ENCODE results near the gene GRIP2. TPM values are rescaled to one million over a fixed set of nuclear protein-coding genes. Genes with fewer than 3 reads are reported as not detected.

GRIP2 gene
- total and polyA plus RNA-seq, 9 of the 15 experiments (the other 6 are each of a cell fraction or from before 2014, with no cell fraction given), result 0.01 TPM; not detected in 7

DNA sequence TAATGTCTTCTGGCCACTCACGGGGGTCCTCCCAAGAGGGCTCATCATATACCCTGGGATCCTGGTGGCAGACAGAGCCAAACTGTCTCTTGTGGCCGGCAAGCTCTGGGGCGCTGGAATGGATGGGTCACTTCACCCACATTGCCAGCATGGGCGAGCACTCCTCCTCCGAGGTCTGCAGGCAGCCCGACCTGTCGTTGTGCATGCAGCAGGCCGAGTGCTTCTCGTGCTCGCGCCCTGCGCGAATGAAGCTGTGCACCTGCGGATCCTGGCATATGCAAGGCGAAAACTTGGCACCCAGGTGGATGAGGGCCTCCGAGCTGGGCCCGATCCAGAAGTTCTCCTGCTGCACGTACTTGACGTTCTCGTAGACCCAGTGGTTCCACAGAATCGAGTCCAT lies 33.6 kb upstream of the GRIP2 start:
- Histone ChIP-seq H3K4me2 (ENCODE audit: insufficient read depth, low read length) (no peak overlapping the region), H3K79me2 (ENCODE audit: control insufficient read depth, insufficient read depth, low read length) (no peaks in the 10 kb centered on the region), H3K36me3 (ENCODE audit: control insufficient read depth, insufficient read depth, low read length) (no peaks in the 10 kb centered on the region), H3K27ac (ENCODE audit: extremely low read depth, low read depth, low read length) (no peak overlapping the region), H4K20me1 (replicated peaks; ENCODE audit: control insufficient read depth, insufficient read depth, low read length) (peaks cover 27% of the 10 kb centered on the region), H3K9ac (ENCODE audit: insufficient read depth in 1 of 2, low read depth in 2 of 2, low read length in 2 of 2) (no peak overlapping the region), H2AFZ (ENCODE audit: low read depth, low read length) (no peak overlapping the region), H3K9me3 (replicated peaks; ENCODE audit: control insufficient read depth, insufficient read depth, low read depth, low read length) (no peaks in the 10 kb centered on the region), H3K9me1 (ENCODE audit: control insufficient read depth, insufficient read depth, low read length) (no peaks in the 10 kb centered on the region), H3K27me3 (ENCODE audit: control insufficient read depth in 2 of 2, insufficient read depth in 2 of 2, low read length in 2 of 2) (peaks cover 62 to 93% of the 10 kb centered on the region in 2 experiments), H3K4me1 (replicated peaks in 1 of 2; ENCODE audit: control insufficient read depth in 2 of 2, insufficient read depth in 2 of 2, low read length in 2 of 2) (peaks cover 0 to 4% of the 10 kb centered on the region in 2 experiments; a peak in 1 of 5 replicates), H3K4me3 (no peak overlapping the region)
- ChIA-PET POLR2A (no interaction called here), CTCF (ENCODE audit: low intra/inter-chr PET ratio) (no interaction called here)
- no peak for ATAC-seq
- BruUV-seq (replicated peaks), result no TSS peak
- WGBS (ENCODE audit: insufficient coverage, low coverage, missing lambda C conversion rate), result 1% methylated on average over 21 of the region's 21 CpGs
- FAIRE-seq, result no peak
- no peak for DNase-seq (ENCODE audit: extremely low read depth in 1 of 4, low spot score in 3 of 4)
- TF ChIP-seq IFI16 (CRISPR knock-in tag; IDR thresholded peaks at IDR 0.05) (no peak), NUFIP1 (IDR thresholded peaks at IDR 0.05; ENCODE audit: partially characterized antibody) (no peak), TAF1 (IDR thresholded peaks at IDR 0.05; ENCODE audit: control insufficient read depth, extremely low read depth, insufficient read depth, low read length, severe bottlenecking) (no peak), ZFP1 (CRISPR knock-in tag; IDR thresholded peaks at IDR 0.05) (no peak), HLTF (IDR thresholded peaks at IDR 0.05) (no peak), POLR2AphosphoS5 (IDR thresholded peaks at IDR 0.05; ENCODE audit: control insufficient read depth, insufficient read depth, low read depth, low read length) (no peak), TBP (optimal IDR thresholded peaks at IDR 0.05; ENCODE audit: low read depth, low read length) (no peak), ZNF395 (CRISPR knock-in tag; IDR thresholded peaks at IDR 0.05) (no peak), MECOM (CRISPR knock-in tag; IDR thresholded peaks at IDR 0.05) (no peak), NCOA6 (IDR thresholded peaks at IDR 0.05) (no peak), SIN3A (IDR thresholded peaks at IDR 0.05; ENCODE audit: borderline replicate concordance in 2 of 2, control insufficient read depth in 1 of 2, low read depth in 2 of 2, low read length in 2 of 2) (no peak)
- TF ChIP-seq, protein P1, sequence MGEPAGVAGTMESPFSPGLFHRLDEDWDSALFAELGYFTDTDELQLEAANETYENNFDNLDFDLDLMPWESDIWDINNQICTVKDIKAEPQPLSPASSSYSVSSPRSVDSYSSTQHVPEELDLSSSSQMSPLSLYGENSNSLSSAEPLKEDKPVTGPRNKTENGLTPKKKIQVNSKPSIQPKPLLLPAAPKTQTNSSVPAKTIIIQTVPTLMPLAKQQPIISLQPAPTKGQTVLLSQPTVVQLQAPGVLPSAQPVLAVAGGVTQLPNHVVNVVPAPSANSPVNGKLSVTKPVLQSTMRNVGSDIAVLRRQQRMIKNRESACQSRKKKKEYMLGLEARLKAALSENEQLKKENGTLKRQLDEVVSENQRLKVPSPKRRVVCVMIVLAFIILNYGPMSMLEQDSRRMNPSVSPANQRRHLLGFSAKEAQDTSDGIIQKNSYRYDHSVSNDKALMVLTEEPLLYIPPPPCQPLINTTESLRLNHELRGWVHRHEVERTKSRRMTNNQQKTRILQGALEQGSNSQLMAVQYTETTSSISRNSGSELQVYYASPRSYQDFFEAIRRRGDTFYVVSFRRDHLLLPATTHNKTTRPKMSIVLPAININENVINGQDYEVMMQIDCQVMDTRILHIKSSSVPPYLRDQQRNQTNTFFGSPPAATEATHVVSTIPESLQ (CRISPR knock-in tag; IDR thresholded peaks at IDR 0.05), result no peak
- TF ChIP-seq, protein P2, sequence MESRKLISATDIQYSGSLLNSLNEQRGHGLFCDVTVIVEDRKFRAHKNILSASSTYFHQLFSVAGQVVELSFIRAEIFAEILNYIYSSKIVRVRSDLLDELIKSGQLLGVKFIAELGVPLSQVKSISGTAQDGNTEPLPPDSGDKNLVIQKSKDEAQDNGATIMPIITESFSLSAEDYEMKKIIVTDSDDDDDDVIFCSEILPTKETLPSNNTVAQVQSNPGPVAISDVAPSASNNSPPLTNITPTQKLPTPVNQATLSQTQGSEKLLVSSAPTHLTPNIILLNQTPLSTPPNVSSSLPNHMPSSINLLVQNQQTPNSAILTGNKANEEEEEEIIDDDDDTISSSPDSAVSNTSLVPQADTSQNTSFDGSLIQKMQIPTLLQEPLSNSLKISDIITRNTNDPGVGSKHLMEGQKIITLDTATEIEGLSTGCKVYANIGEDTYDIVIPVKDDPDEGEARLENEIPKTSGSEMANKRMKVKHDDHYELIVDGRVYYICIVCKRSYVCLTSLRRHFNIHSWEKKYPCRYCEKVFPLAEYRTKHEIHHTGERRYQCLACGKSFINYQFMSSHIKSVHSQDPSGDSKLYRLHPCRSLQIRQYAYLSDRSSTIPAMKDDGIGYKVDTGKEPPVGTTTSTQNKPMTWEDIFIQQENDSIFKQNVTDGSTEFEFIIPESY (CRISPR knock-in tag; IDR thresholded peaks at IDR 0.05), result no peak
- in situ Hi-C loops (cut with MboI) (no loop called here), intact Hi-C loops (cut with micrococcal nuclease) (no loop called here)

Measured in K562 (cell line).